H9 (cell line): ENCODE data around the gene ATXN1L. TPM values are rescaled to one million over a fixed set of nuclear protein-coding genes. Genes with fewer than 3 reads are reported as not detected.

Experiments
- DNase-seq: peaks from one replicate; pipeline ENCODE4 v3.0.0-alpha.2; 2017
- H2AFZ ChIP-seq: one replicate; pipeline ENCODE4 v1.6.1; 2013; ENCODE audit warnings: mild to moderate bottlenecking, low read length, control low read depth, moderate library complexity
- H2AK5ac ChIP-seq: 2 replicates; pipeline ENCODE4 v1.6.1; 2013; ENCODE audit warnings: low read length, control low read depth, mixed read lengths; ENCODE audit not compliant: insufficient read length
- H2BK120ac ChIP-seq: one replicate; pipeline ENCODE4 v1.6.1; 2013; ENCODE audit warnings: low read depth, mild to moderate bottlenecking, low read length, control low read depth, inconsistent platforms; ENCODE audit not compliant: poor library complexity, severe bottlenecking
- H2BK12ac ChIP-seq: 2 replicates; pipeline ENCODE4 v1.6.1; 2013; ENCODE audit warnings: low read length, control low read depth, mixed read lengths, low read depth; ENCODE audit not compliant: insufficient read length
- H2BK15ac ChIP-seq: 2 replicates; pipeline ENCODE4 v1.6.1; 2013; ENCODE audit warnings: low read depth, low read length, control low read depth
- H2BK20ac ChIP-seq: one replicate; pipeline ENCODE4 v1.6.1; 2013; ENCODE audit warnings: low read depth, mild to moderate bottlenecking, low read length, control low read depth, inconsistent platforms; ENCODE audit not compliant: poor library complexity, severe bottlenecking
- H2BK5ac ChIP-seq: 2 replicates; pipeline ENCODE4 v1.6.1; 2013; ENCODE audit warnings: low read length, control low read depth, mixed read lengths; ENCODE audit not compliant: insufficient read length
- H3K14ac ChIP-seq: 2 replicates; pipeline ENCODE4 v1.6.1; 2013; ENCODE audit warnings: low read length, control low read depth; ENCODE audit not compliant: insufficient read depth
- H3K18ac ChIP-seq: 2 replicates; pipeline ENCODE4 v1.6.1; 2013; ENCODE audit warnings: low read depth, mild to moderate bottlenecking, mixed read lengths, low read length, control low read depth; ENCODE audit not compliant: insufficient read length
- H3K23ac ChIP-seq: 2 replicates; pipeline ENCODE4 v1.6.1; 2013; ENCODE audit warnings: low read length, control low read depth, mixed read lengths, low read depth; ENCODE audit not compliant: insufficient read length
- H3K23me2 ChIP-seq: 2 replicates; pipeline ENCODE4 v1.6.1; 2013; ENCODE audit warnings: low read depth, mild to moderate bottlenecking, mixed read lengths, low read length, control low read depth; ENCODE audit not compliant: insufficient read length, poor library complexity, severe bottlenecking
- H3K27ac ChIP-seq: 2 replicates; pipeline ENCODE4 v1.5.1; 2013; ENCODE audit warnings: low read length, control low read depth, mixed read lengths, low read depth; ENCODE audit not compliant: insufficient read length
- H3K27me3 ChIP-seq: 2 replicates; pipeline ENCODE4 v1.6.1; 2013; ENCODE audit warnings: low read length, control low read depth, inconsistent platforms; ENCODE audit not compliant: insufficient read depth
- H3K4ac ChIP-seq: 2 replicates; pipeline ENCODE4 v1.6.1; 2013; ENCODE audit warnings: low read depth, mild to moderate bottlenecking, control low read depth, inconsistent platforms, low read length, moderate library complexity
- H3K4me1 ChIP-seq: 2 replicates; pipeline ENCODE4 v1.6.1; 2013; ENCODE audit warnings: low read length, control low read depth, inconsistent platforms; ENCODE audit not compliant: insufficient read depth
- H3K4me2 ChIP-seq: 2 replicates; pipeline ENCODE4 v1.6.1; 2013; ENCODE audit warnings: low read length, control low read depth, mixed read lengths; ENCODE audit not compliant: insufficient read length, insufficient read depth
- H3K56ac ChIP-seq: 2 replicates; pipeline ENCODE4 v1.6.1; 2013; ENCODE audit warnings: low read depth, mild to moderate bottlenecking, mixed read lengths, low read length, control low read depth; ENCODE audit not compliant: insufficient read length
- H3K79me1 ChIP-seq: 2 replicates; pipeline ENCODE4 v1.6.1; 2013; ENCODE audit warnings: low read depth, mild to moderate bottlenecking, moderate library complexity, low read length, control low read depth, inconsistent platforms; ENCODE audit not compliant: insufficient read depth, poor library complexity, severe bottlenecking
- H3K79me2 ChIP-seq: 2 replicates; pipeline ENCODE4 v1.6.1; 2013; ENCODE audit warnings: low read length, control low read depth, inconsistent platforms; ENCODE audit not compliant: insufficient read depth
- H3K9ac ChIP-seq: 2 replicates; pipeline ENCODE4 v1.6.1; 2013; ENCODE audit warnings: low read length, control low read depth, mixed read lengths; ENCODE audit not compliant: insufficient read length; ENCODE audit errors: extremely low read depth
- H3K9me3 ChIP-seq: one replicate; pipeline ENCODE4 v1.6.1; 2013; ENCODE audit warnings: low read depth, low read length, inconsistent platforms; ENCODE audit not compliant: control insufficient read depth
- H3T11ph ChIP-seq: one replicate; pipeline ENCODE4 v1.6.1; 2013; ENCODE audit warnings: mild to moderate bottlenecking, low read length, control low read depth, inconsistent platforms
- H4K20me1 ChIP-seq: one replicate; pipeline ENCODE4 v1.6.1; 2013; ENCODE audit not compliant: control insufficient read depth, insufficient read length, insufficient read depth
- H4K5ac ChIP-seq: 2 replicates; pipeline ENCODE4 v1.6.1; 2013; ENCODE audit warnings: low read depth, mild to moderate bottlenecking, mixed read lengths, low read length, control low read depth; ENCODE audit not compliant: insufficient read length
- H4K8ac ChIP-seq: replicated peaks from 2 replicates; pipeline ENCODE4 v1.6.1; 2013; ENCODE audit warnings: low read length, control low read depth, mixed read lengths, low read depth; ENCODE audit not compliant: insufficient read length
- H4K91ac ChIP-seq: 2 replicates; pipeline ENCODE4 v1.6.1; 2013; ENCODE audit warnings: low read depth, mild to moderate bottlenecking, moderate library complexity, mixed read lengths, low read length, control low read depth; ENCODE audit not compliant: insufficient read length
- H3K27ac Mint-ChIP-seq, 3 experiments: 2 replicates in 2 of 3; 3 replicates in 1 of 3; pipeline ENCODE4 v1.8.0; 2020 to 2021; ENCODE audit warnings: mixed read lengths in 3 of 3, mild to moderate bottlenecking in 1 of 3, moderate library complexity in 1 of 3
- H3K27me3 Mint-ChIP-seq: 2 replicates; pipeline ENCODE4 v1.8.0; 2021; ENCODE audit warnings: low read depth, mild to moderate bottlenecking, moderate library complexity, mixed read lengths
- H3K36me3 Mint-ChIP-seq, 3 experiments: 2 replicates in 2 of 3; 3 replicates in 1 of 3; pipeline ENCODE4 v1.8.0; 2020 to 2021; ENCODE audit warnings: low read depth in 3 of 3, mixed read lengths in 3 of 3; ENCODE audit not compliant: insufficient read depth in 1 of 3
- H3K4me1 Mint-ChIP-seq, 2 experiments: 2 replicates each; pipeline ENCODE4 v1.8.0; 2020; ENCODE audit warnings: mixed read lengths in 2 of 2
- H3K4me3 Mint-ChIP-seq, 2 experiments: 2 replicates in 1 of 2; 3 replicates in 1 of 2; pipeline ENCODE4 v1.8.0; 2020 to 2021; ENCODE audit warnings: mild to moderate bottlenecking in 2 of 2, mixed read lengths in 2 of 2, moderate library complexity in 1 of 2
- H3K9me3 Mint-ChIP-seq, 2 experiments: 2 replicates in 1 of 2; 3 replicates in 1 of 2; pipeline ENCODE4 v1.8.0; 2020; ENCODE audit warnings: mild to moderate bottlenecking in 2 of 2, mixed read lengths in 2 of 2, moderate library complexity in 1 of 2
- WGBS: extraction: QIAGEN DNeasy Blood & Tissue Kit; methylation state at CpG from one replicate; pipeline ENCODE4 v1.1.7; 2013; ENCODE audit warnings: missing lambda C conversion rate, low lambda C conversion rate, mixed read lengths; ENCODE audit not compliant: insufficient read length; ENCODE audit errors: extremely low coverage; 5-methylcytosine and 5-hydroxymethylcytosine counted together
- total RNA-seq: library from RNA; stranded (reverse); gene quantifications from 2 replicates; pipeline ENCODE4 v1.2.1, GENCODE V29; 2021
- TF ChIP-seq, protein P1 (sequence below): fragments of 200-600 bp; sonication (generic); conservative IDR thresholded peaks from 3 replicates; pipeline ENCODE4 v1.8.0; 2021; ENCODE audit warnings: antibody characterized with exemption, mild to moderate bottlenecking

The ATXN1L gene
- total RNA-seq, 1 experiment from 2014 or later = 30.3 TPM

DNA sequence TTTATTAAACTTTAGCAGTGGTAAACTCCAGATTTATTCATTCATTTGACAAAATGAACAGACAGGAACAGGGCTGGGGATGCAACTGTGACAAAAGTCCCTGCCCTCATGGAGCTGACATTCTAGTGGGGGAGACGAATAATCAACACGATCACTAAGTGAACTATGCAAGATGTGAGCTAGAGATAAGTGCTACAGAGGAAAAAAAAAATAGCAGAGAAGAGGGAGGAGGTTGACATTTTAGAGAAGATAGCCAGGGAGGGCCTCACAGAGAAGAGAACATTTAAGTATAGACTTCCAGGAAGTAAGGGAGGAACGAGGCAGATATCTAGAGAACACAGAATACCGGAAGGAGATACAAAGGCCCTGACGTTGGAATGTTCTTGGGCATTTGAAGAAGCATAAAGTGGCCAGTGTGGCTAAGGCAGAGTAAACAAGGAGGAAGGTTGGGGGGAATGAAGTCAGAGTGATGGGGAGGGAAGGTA lies 19.2 kb upstream of the ATXN1L start:
- Histone ChIP-seq H3K79me1 (no peaks in the 10 kb centered on the region), H3K4ac (no peak overlapping the region), H2AFZ (no peak overlapping the region), H2BK12ac (no peak overlapping the region), H2BK120ac (no peak overlapping the region), H3K27me3 (no peaks in the 10 kb centered on the region), H2BK20ac (no peak overlapping the region), H3K79me2 (no peaks in the 10 kb centered on the region), H3K18ac (no peak overlapping the region), H3K4me1 (no peaks in the 10 kb centered on the region), H2AK5ac (no peak overlapping the region), H3K56ac (no peak overlapping the region), H4K5ac (no peak overlapping the region), H3T11ph (no peak overlapping the region), H4K91ac (no peak overlapping the region), H3K9ac (no peak overlapping the region), H2BK15ac (no peak overlapping the region), H2BK5ac (no peak overlapping the region), H3K4me2 (no peak overlapping the region), H4K8ac (no peak overlapping the region), H3K14ac (no peak overlapping the region), H3K27ac (no peak overlapping the region), H3K23ac (no peak overlapping the region), H3K23me2 (no peaks in the 10 kb centered on the region), H4K20me1 (no peaks in the 10 kb centered on the region), H3K9me3 (no peaks in the 10 kb centered on the region)
- Mint-ChIP-seq H3K36me3 (no peaks in the 10 kb centered on the region; a peak in 1 of 7 replicates), H3K4me3 (no peak overlapping the region), H3K27ac (no peak overlapping the region; a peak in 1 of 7 replicates), H3K4me1 (no peaks in the 10 kb centered on the region), H3K9me3 (no peaks in the 10 kb centered on the region), H3K27me3 (peaks cover 10% of the 10 kb centered on the region; the same call in 1 of the 2 replicates)
- WGBS = no CpG with 5 or more reads among the region's 5 CpGs
- TF ChIP-seq, protein P1, sequence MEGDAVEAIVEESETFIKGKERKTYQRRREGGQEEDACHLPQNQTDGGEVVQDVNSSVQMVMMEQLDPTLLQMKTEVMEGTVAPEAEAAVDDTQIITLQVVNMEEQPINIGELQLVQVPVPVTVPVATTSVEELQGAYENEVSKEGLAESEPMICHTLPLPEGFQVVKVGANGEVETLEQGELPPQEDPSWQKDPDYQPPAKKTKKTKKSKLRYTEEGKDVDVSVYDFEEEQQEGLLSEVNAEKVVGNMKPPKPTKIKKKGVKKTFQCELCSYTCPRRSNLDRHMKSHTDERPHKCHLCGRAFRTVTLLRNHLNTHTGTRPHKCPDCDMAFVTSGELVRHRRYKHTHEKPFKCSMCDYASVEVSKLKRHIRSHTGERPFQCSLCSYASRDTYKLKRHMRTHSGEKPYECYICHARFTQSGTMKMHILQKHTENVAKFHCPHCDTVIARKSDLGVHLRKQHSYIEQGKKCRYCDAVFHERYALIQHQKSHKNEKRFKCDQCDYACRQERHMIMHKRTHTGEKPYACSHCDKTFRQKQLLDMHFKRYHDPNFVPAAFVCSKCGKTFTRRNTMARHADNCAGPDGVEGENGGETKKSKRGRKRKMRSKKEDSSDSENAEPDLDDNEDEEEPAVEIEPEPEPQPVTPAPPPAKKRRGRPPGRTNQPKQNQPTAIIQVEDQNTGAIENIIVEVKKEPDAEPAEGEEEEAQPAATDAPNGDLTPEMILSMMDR = no peak
- no peak for DNase-seq
